ENCODE data around the gene ZC3H4.
A peak's percentile ranks its signal among the peaks of the same experiment; 100 is the strongest.

ZC3H4 gene

GRCh38 chr19:47156861-47157430 lies 43.4 kb upstream of the ZC3H4 start:
- TF ChIP-seq CTCF (IDR thresholded peaks at IDR 0.05; ENCODE audit: borderline replicate concordance, control extremely low read depth, extremely low read depth, insufficient read depth, missing control alignments): no peak
- peak; percentile 39 for DNase-seq (ENCODE audit: low spot score)
- in situ Hi-C loops (cut with MboI; ENCODE audit: low sequenced_read_pairs, unreplicated experiment): no loop called here

- no peak for TF ChIP-seq CTCF (IDR thresholded peaks at IDR 0.05; ENCODE audit: borderline replicate concordance, control extremely low read depth, extremely low read depth, insufficient read depth, missing control alignments)
- in situ Hi-C loops (cut with MboI; ENCODE audit: low sequenced_read_pairs, unreplicated experiment): no loop called here
- DNase-seq (ENCODE audit: low spot score): no peak
Observed at GRCh38 chr19:47155148-47155547, 41.6 kb upstream of the ZC3H4 start.

GRCh38 chr19:47153266-47153665 lies 39.7 kb upstream of the ZC3H4 start:
- in situ Hi-C loops (cut with MboI; ENCODE audit: low sequenced_read_pairs, unreplicated experiment): loop anchor here (5.0 kb wide), 1 partner anchor 89 kb away; no protein-coding TSS in a partner anchor
- no peak for DNase-seq (ENCODE audit: low spot score)
- no peak for TF ChIP-seq CTCF (IDR thresholded peaks at IDR 0.05; ENCODE audit: borderline replicate concordance, control extremely low read depth, extremely low read depth, insufficient read depth, missing control alignments)

- DNase-seq (ENCODE audit: low spot score): no peak
- in situ Hi-C loops (cut with MboI; ENCODE audit: low sequenced_read_pairs, unreplicated experiment): loop anchor here (5.0 kb wide), 1 partner anchor 90 kb away; no protein-coding TSS in a partner anchor
- no peak for TF ChIP-seq CTCF (IDR thresholded peaks at IDR 0.05; ENCODE audit: borderline replicate concordance, control extremely low read depth, extremely low read depth, insufficient read depth, missing control alignments)
Observed at GRCh38 chr19:47152632-47153031, 39.1 kb upstream of the ZC3H4 start.

GRCh38 chr19:47152205-47152604 lies 38.6 kb upstream of the ZC3H4 start:
- no peak for TF ChIP-seq CTCF (IDR thresholded peaks at IDR 0.05; ENCODE audit: borderline replicate concordance, control extremely low read depth, extremely low read depth, insufficient read depth, missing control alignments)
- no peak for DNase-seq (ENCODE audit: low spot score)
- in situ Hi-C loops (cut with MboI; ENCODE audit: low sequenced_read_pairs, unreplicated experiment): loop anchor here (5.0 kb wide), 1 partner anchor 90 kb away; no protein-coding TSS in a partner anchor

- in situ Hi-C loops (cut with MboI; ENCODE audit: low sequenced_read_pairs, unreplicated experiment): loop anchor here (5.0 kb wide), 1 partner anchor 91 kb away; no protein-coding TSS in a partner anchor
- no peak for TF ChIP-seq CTCF (IDR thresholded peaks at IDR 0.05; ENCODE audit: borderline replicate concordance, control extremely low read depth, extremely low read depth, insufficient read depth, missing control alignments)
- no peak for DNase-seq (ENCODE audit: low spot score)
Observed at GRCh38 chr19:47151627-47152026, 38.1 kb upstream of the ZC3H4 start.

Measured in GM13976 (cell line).